GM19043 (cell line): Measurements from ENCODE around the gene ENDOG.

Experiments used
- ATAC-seq: cut with Tn5 transposase; IDR thresholded peaks from one replicate; pipeline ENCODE4 v1.9.1; 2021; ENCODE audit warnings: low read depth; ENCODE audit not compliant: unreplicated experiment

The ENDOG gene

GRCh38 chr9:128798896-128799295 is 19.4 kb upstream of the ENDOG start:
- no peak for ATAC-seq

- no peak for ATAC-seq
Observed at GRCh38 chr9:128800061-128800460, 18.2 kb upstream of the ENDOG start.

- ATAC-seq = no peak
Observed at GRCh38 chr9:128802482-128802881, 15.8 kb upstream of the ENDOG start.

GRCh38 chr9:128805661-128806060 is 12.6 kb upstream of the ENDOG start:
- ATAC-seq = no peak

- no peak for ATAC-seq
Observed at GRCh38 chr9:128807827-128808226, 10.5 kb upstream of the ENDOG start.

- no peak for ATAC-seq
Observed at GRCh38 chr9:128808543-128808942, 9.8 kb upstream of the ENDOG start.

GRCh38 chr9:128809036-128809599 is 9.2 kb upstream of the ENDOG start:
- no peak for ATAC-seq

GRCh38 chr9:128809831-128810230 is 8.5 kb upstream of the ENDOG start:
- no peak for ATAC-seq

- no peak for ATAC-seq
Observed at GRCh38 chr9:128810873-128811272, 7.4 kb upstream of the ENDOG start.

GRCh38 chr9:128818839-128819715 is 777 bp downstream of the ENDOG start:
- ATAC-seq = peak; percentile 17

- ATAC-seq = no peak
Observed at GRCh38 chr9:128819716-128820664, 1.7 kb downstream of the ENDOG start.

GRCh38 chr9:128820665-128821583 is 2.6 kb downstream of the ENDOG start:
- ATAC-seq = no peak

- no peak for ATAC-seq
Observed at GRCh38 chr9:128821584-128822406, 3.5 kb downstream of the ENDOG start.

GRCh38 chr9:128822407-128823042 is 4.2 kb downstream of the ENDOG start:
- ATAC-seq = no peak

GRCh38 chr9:128823362-128823902 is 5.1 kb downstream of the ENDOG start:
- no peak for ATAC-seq

- no peak for ATAC-seq
Observed at GRCh38 chr9:128823903-128824406, 5.7 kb downstream of the ENDOG start.

- ATAC-seq = no peak
Observed at GRCh38 chr9:128824911-128825310, 6.6 kb downstream of the ENDOG start.
